ENCODE results near the gene SLC66A1.
"Not testable (repeated sequence)": the region's sequence is repeated elsewhere in the genome, so short reads cannot be mapped to it uniquely, and the experiment has no call there.

Gene SLC66A1

GRCh38 chr1:19274636-19275035 lies 37.5 kb upstream of the SLC66A1 start:
- no peak for DNase-seq (ENCODE audit: low read depth)
- no peak overlapping the region for H3K4me3 ChIP-seq (ENCODE audit: low read length)
- no peak for TF ChIP-seq CTCF (conservative IDR thresholded peaks at IDR 0.05; ENCODE audit: low read length)

GRCh38 chr1:19283891-19284290 lies 28.2 kb upstream of the SLC66A1 start:
- TF ChIP-seq CTCF (conservative IDR thresholded peaks at IDR 0.05; ENCODE audit: low read length), result no peak
- no peak for DNase-seq (ENCODE audit: low read depth)
- H3K4me3 ChIP-seq (ENCODE audit: low read length), result no peak overlapping the region

GRCh38 chr1:19284881-19285280 lies 27.2 kb upstream of the SLC66A1 start:
- no peak overlapping the region for H3K4me3 ChIP-seq (ENCODE audit: low read length)
- TF ChIP-seq CTCF (conservative IDR thresholded peaks at IDR 0.05; ENCODE audit: low read length), result no peak
- DNase-seq (ENCODE audit: low read depth), result no peak

GRCh38 chr1:19285366-19285765 lies 26.8 kb upstream of the SLC66A1 start:
- not testable (repeated sequence) for DNase-seq (ENCODE audit: low read depth); H3K4me3 ChIP-seq (ENCODE audit: low read length)

GRCh38 chr1:19285807-19286206 lies 26.3 kb upstream of the SLC66A1 start:
- DNase-seq (ENCODE audit: low read depth); H3K4me3 ChIP-seq (ENCODE audit: low read length): not testable (repeated sequence)

GRCh38 chr1:19287436-19288185 lies 24.5 kb upstream of the SLC66A1 start:
- no peak for DNase-seq (ENCODE audit: low read depth)
- no peak for TF ChIP-seq CTCF (conservative IDR thresholded peaks at IDR 0.05; ENCODE audit: low read length)
- H3K4me3 ChIP-seq (ENCODE audit: low read length), result no peak overlapping the region

- DNase-seq (ENCODE audit: low read depth), result peak; percentile 11
- peak within 1 kb of the TSS; percentile 58 for H3K4me3 ChIP-seq (ENCODE audit: low read length)
Measured at GRCh38 chr1:19288324-19289241, 23.5 kb upstream of the SLC66A1 start, which contains the start of gene AKR7A3. AKR7A3 (minus strand) TSS chr1:19288770; CDS start chr1:19288709, 61 bp downstream.

- peak overlapping the region; percentile 58 for H3K4me3 ChIP-seq (ENCODE audit: low read length)
- no peak for TF ChIP-seq CTCF (conservative IDR thresholded peaks at IDR 0.05; ENCODE audit: low read length)
- DNase-seq (ENCODE audit: low read depth), result no peak
Measured at GRCh38 chr1:19289244-19289643, 22.9 kb upstream of the SLC66A1 start.
